Measurements from ENCODE around the gene NRROS.

NRROS gene

DNA sequence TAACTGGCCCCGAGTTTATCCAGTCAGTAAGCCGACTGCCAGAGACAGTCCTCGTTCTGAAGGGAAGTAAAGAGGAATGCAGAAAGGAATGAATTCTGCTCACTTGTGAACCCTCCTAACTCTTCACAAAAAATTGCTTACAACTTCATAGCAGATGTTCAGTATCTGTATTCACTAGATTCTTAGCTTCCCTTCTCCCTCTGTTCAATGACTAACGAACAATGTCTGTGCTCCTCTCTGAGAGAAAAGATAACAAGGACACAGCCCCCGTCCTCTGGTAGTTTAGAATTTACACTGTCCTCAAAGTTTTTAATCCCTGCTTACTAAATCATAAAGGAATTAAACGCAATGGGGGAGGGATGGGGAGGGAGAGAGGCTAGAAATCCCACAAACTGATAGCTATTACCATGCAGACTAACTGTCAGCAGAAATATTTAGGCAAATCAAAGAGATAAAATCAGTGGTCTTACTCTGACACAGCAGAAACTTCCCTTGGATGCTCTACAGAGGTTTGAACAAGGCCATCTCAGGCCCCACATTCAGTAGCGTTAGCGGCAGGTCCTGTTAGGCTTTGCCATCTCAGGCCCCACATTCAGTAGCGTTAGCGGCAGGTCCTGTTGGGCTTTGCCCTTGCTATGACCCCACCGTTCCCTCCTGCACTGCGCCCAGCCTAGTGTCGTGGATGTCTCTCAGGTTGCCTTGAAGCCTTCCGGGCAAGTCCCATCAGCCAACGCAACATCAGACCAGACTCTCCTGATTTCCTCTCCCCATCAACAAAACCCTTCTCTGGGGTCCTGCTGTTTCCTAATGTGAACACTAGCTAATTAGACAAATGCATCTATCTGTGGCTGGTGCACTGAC is 23.4 kb downstream of the NRROS start:
- no peak for DNase-seq
- in situ Hi-C loops (cut with HindIII; ENCODE audit: low pct_ligation_motif_present, low pct_unique_long_range_greater_than_20kb, low sequenced_read_pairs), result no loop called here

DNA sequence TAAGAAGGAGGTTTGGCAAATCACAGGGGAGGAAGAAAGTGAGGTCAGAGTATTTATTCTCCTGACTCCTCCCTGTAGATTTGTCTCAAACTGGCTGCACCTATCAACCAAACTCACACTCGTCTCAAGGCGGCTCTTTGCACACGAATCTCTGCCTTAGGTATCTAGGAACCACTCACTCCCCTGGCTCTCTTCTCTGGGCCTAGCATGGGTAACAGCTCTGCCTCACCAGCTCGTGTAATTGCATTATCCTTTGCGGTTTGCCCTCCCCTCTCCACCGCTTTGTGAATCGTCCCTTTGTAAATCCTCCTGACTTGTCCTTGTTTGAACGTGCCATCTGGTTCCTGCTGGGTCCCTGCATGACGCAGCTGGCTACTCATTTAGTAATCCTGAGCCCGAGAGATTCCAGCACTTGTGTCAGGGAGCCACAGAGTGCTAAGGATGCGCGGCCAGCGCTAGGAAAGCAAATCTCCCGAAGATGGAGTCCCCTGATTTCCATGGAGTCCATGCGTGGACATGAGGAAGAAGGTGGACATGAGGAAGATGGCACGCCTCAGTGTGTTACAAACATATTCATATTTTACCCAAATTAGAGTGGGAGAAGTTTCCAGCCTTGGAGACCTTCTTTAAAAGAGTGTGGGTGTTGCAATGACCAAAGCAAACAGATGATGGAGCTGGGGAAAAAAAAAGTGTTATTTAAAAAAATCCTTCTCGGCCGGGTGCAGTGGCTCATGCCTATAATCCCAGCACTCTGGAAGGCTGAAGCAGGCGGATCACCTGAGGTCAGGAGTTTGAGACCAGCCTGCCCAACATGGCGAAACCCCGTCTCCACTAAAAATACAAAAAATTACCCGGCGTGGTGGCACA is 26.7 kb downstream of the NRROS start:
- in situ Hi-C loops (cut with HindIII; ENCODE audit: low pct_ligation_motif_present, low pct_unique_long_range_greater_than_20kb, low sequenced_read_pairs), result no loop called here
- DNase-seq, result no peak

DNA sequence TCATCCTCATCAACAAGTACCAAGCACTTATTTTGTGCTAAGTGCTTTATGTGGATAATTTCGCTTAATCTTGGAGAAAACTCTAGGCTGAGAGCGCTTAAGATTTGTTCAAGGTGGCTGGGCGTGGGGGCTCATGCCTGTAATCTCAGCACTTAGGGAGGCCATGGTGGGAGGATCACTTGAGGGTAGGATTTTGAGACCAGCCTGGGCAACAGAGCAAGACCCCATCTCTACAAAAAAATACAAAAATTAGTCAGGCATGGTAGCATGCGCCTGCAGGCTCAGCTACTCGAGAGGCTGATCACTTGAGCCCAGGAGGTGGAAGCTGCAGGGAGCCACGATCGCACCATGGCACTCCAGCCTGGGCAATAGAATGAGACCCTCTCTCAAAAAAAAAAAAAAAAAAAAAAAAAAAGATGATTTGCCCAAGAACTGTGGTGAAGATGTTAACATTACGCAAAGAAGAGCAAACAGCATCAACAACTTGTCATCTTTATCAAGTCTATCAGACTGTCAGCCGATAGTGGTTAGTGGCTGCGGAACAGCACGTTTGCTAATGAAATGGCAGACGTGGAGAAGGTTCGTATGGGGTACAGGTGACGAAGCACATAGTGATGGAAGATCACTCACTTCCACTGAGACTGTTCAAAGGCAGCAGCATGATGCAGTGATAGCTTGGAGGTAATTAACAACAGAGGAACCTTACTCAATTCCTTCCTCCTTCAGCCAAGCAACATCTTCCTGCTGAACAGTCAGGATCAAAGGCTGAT is 27.7 kb downstream of the NRROS start:
- in situ Hi-C loops (cut with HindIII; ENCODE audit: low pct_ligation_motif_present, low pct_unique_long_range_greater_than_20kb, low sequenced_read_pairs), result no loop called here

DNA sequence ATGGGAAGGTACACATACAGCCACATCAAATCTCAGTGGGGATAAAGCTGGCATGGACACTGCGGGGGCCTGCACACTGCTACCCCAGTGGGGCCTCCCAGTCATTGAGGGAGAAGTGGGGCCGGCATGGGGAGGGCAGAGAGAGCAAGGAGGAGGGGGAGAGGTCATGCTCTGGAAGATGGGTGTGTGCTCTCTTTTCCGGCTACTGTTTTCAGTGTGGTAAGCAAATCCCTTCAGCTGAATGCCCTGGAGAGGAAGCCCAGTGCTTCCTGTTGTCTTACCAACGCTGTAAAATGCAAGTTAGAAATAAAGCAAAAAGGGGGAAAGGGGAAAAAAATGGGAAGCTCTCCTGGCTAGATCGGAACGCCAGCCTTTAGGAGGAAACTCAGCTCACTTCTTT is 30.8 kb downstream of the NRROS start:
- in situ Hi-C loops (cut with HindIII; ENCODE audit: low pct_ligation_motif_present, low pct_unique_long_range_greater_than_20kb, low sequenced_read_pairs), result no loop called here
- DNase-seq, result no peak

More for the DNA sequence above, 27.7 kb downstream of the NRROS start:
- no peak for DNase-seq

DNA sequence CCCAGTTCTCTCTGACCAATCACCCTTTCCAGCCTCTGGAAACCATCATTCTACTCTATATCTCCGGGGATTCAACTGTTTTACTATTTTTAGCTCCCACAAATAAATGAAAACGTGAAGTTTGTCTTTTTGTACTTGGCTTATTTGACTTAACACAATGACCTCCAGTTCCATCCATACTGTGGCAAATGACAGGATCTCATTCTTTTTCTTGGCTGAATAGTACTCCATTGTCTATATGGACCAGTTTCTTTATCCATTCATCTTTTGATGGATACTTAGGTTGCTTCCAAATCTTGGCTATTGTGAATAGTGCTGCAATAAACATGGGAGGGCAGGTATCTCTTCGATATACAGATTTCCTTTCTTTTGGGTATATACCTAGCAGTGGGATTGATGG is 34.1 kb downstream of the NRROS start:
- in situ Hi-C loops (cut with HindIII; ENCODE audit: low pct_ligation_motif_present, low pct_unique_long_range_greater_than_20kb, low sequenced_read_pairs), result no loop called here
- no peak for DNase-seq

DNA sequence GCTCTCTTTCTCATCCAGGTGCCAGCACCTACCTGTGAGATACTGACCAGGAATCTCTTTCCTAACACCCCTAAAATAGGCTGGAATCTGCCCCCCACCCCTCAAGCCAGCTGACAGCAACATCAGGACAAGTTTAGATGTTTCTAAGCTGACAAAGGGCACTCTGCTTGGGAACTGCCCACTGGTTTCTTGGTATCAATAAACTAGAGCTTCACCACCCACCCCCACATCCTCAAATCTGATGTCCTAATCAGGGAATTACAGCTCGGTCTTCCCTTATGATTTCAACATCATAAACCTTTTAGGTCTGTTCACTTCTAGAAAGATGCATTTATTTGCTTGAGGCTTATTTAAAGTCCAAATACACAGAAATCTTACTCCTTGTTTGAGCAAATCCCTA is 37.9 kb downstream of the NRROS start:
- in situ Hi-C loops (cut with HindIII; ENCODE audit: low pct_ligation_motif_present, low pct_unique_long_range_greater_than_20kb, low sequenced_read_pairs), result no loop called here
- DNase-seq, result no peak

DNA sequence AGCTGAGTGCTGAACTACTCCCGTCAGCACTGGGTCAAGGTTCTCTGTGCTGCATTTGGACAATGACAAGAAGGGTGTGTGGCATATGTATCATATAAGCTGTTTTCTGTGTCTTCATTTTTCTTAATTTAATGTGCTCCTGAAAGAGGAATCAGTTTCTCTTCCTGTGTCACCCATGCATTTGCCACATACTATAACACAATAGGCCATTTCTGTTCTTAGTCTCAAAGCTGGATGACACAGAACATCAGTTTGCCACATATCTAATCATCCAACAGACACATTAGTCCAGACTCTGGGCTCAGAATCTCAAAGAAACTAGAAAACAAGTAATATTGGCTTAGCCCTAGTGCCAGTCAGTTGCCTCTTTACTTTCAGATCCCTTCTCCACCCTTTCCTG is 38.4 kb downstream of the NRROS start:
- in situ Hi-C loops (cut with HindIII; ENCODE audit: low pct_ligation_motif_present, low pct_unique_long_range_greater_than_20kb, low sequenced_read_pairs), result no loop called here
- DNase-seq, result no peak

DNA sequence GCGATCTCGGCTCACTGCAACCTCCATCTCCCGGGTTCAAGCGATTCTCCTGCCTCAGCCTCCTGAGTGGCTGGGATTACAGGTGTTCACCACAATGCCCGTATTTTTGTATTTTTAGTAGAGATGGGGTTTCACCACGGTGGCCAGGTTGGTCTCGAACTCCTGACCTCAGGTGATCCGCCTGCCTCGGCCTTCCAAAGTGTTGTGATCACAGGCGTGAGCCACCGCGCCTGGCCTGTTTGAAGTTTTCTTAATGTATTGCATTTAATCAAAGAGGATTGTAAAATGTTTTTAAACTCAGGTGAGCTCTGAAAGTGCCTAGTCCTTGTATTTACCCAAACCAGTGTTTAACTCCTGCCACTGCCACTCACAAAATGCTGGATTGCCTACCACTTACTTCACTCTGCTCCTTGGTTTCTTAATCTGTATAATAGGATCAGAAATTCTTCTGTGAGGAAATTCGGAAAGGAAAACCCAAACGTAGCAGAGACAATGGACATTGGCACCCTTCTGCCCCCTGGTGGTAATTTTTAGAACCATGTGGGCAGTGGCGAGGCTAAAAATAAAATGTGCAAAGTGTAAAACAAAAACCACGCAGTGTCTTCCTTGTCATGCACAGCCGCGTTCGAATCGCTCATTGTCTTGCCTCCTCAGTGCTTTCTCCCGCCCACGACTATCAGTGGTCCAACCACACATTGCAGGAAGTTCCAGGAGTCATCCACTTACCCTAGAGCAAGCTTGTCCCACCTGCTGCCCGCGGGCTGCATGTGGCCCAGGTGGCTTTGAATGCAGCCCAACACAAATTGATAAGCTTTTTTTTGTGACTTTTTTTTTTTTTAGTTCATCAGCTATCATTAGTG is 45.3 kb downstream of the NRROS start:
- in situ Hi-C loops (cut with HindIII; ENCODE audit: low pct_ligation_motif_present, low pct_unique_long_range_greater_than_20kb, low sequenced_read_pairs), result no loop called here
- DNase-seq, result peak; percentile 48

DNA sequence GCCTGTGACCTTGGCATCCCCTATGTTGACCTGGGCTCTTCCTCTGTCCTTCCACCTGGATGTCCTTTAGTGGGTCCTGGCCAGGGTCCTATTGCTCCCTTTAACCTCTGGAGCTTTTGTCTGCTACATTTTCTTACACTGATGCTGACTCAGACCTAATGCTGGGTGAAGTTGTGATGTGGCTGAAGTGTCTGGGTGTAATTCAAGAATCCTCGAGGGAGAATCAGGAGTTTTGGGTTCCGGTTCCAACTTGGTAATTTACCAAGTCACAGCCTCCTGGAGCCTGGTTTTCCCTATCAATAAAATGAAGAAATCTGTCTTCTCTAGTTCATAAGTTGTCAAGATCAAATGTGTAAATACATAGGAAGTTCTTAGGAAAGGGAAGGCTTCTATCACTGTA is 46.9 kb downstream of the NRROS start:
- in situ Hi-C loops (cut with HindIII; ENCODE audit: low pct_ligation_motif_present, low pct_unique_long_range_greater_than_20kb, low sequenced_read_pairs), result no loop called here

DNA sequence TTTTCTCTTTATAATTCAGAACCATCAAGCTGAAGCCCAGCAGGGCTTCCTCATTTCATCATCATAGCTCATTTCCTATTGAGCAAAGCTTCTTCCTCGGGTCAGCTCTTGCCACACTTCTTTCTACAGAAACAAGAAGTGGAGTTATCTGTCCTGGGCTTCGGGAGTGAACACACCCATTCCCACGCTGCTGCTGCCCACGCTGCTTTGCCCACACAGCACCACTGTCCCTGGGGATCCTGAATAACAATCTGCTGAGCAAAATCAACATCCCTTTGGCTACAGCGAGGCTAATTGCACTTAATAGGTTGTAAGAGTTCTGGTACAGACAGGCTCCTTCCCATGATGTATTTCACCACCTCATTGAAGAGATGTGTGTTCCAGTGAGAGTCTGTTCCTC is 48.9 kb downstream of the NRROS start:
- DNase-seq, result no peak
- in situ Hi-C loops (cut with HindIII; ENCODE audit: low pct_ligation_motif_present, low pct_unique_long_range_greater_than_20kb, low sequenced_read_pairs), result no loop called here

More for the DNA sequence above, 46.9 kb downstream of the NRROS start:
- DNase-seq, result no peak

DNA sequence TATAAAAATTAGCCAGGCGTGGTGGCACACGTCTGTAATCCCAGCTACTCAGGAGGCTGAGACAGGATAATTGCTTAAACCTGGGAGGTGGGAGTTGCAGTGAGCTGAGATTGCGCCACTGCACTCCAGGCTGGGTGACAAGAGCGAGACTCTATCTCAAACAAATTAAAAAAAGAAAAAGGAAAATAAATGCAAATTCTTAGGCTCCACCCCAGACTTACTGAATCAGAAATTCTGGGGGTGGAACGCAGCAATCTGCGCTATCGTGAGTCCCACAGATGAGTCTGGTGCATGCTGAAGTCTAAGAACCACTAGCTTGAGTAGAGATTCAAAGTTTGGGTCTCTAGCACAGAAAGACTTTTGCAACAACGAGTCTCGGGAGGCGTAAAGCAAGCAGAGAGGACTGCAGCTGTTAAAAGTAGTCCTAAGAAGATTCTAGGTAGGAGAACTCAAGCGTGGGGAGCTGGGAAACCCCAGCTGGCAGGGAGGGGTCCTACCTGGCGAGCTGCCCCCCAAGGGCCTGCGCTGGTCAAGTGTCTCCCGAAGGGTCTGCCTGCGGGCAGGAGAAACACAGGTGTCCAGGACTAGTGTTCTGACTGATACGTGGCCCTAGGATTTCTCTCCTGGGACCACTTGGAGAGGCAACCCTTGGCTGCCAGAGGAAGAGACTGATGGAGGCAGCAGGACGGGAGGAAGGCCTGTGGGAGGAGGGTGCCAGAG is 50.6 kb downstream of the NRROS start:
- DNase-seq, result no peak
- in situ Hi-C loops (cut with HindIII; ENCODE audit: low pct_ligation_motif_present, low pct_unique_long_range_greater_than_20kb, low sequenced_read_pairs), result no loop called here

DNA sequence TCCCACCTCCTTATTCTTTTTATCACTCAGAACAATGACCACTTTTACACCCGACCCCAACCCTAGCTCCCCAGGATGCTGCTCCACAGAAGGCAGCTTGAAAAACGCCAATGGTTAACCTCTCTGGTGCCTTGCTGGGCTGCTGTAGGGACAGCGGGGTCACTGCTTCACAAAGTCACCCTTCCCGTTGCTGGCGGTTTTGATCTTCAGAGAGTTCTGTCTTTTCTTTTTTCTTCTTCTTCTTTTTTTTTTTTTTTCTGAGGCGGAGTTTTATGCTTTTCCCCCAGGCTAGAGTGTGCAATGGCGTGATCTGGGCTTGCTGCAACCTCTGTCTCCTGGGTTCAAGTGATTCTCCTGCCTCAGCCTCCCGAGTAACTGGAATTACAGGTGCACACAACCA is 51.9 kb downstream of the NRROS start:
- in situ Hi-C loops (cut with HindIII; ENCODE audit: low pct_ligation_motif_present, low pct_unique_long_range_greater_than_20kb, low sequenced_read_pairs), result no loop called here

DNA sequence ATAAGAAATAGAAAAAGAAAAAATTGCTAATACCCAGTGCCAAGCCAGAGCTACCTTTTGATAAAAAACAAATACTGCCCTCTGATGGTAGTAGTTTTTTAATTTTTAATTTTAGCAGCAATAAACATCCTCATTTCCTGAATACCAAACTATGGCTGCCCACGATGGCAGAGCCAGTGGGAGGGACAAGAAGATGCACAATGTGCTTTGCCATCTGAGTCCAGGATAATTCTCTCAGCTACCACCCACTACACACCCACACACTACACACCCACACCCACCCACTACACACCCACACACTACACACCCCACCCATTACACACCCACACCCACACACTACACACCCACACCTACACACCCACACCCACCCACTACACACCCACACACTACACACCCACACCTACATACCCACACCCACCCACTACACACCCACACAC is 54.7 kb downstream of the NRROS start:
- in situ Hi-C loops (cut with HindIII; ENCODE audit: low pct_ligation_motif_present, low pct_unique_long_range_greater_than_20kb, low sequenced_read_pairs), result no loop called here
- DNase-seq, result peak; percentile 33

More for the DNA sequence above, 51.9 kb downstream of the NRROS start:
- no peak for DNase-seq

DNA sequence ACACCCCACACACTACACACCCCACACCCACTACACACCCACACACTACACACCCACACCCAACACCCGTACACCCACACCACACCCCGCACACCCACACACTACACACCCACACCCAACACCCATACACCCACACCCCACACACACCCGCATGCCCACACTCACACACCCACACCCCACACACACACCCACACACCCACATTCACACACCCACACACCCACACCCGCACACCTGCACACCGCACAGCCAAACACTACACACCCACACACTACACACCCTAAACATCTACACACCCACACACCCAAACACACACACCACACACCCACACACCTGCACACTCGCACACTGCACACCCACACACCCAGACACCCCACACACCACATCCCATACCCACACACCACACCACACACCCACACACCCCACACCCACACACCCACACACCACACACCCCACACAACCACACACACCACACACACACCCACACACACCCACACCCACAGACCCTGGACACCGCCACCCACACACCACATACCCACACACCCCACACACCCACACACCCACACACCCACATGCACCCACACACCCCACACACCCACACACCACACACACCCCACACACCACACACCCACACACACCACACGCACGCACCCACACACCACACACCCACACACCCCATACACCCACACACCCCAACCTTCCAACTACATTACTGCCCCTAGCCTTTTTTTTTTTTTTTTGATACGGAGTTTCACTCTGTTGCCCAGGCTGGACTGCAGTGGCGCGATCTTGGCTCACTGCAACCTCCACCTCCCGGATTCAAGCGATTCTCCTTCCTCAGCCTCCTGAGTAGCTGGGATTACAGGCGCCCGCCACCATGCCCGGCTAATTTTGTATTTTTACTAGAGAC is 55.7 kb downstream of the NRROS start:
- DNase-seq, result no peak
- in situ Hi-C loops (cut with HindIII; ENCODE audit: low pct_ligation_motif_present, low pct_unique_long_range_greater_than_20kb, low sequenced_read_pairs), result no loop called here

DNA sequence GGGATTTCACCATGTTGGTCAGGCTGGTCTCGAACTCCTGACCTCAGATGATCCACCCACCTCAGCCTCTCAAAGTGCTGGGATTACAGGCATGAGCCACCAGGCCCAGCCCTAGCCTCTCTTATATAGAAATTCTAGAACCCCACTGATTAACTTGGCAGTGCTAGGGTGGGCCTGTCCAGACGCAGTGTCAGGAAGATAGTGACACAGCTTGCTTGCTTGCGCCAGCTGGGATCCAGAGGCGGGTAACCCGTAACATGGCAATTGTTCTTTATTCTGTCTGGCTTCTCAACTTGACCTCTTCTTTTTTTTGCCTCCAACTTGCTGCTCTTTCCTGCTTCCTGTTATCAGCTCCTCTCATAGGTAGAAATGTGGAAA is 56.3 kb downstream of the NRROS start:
- no peak for DNase-seq
- in situ Hi-C loops (cut with HindIII; ENCODE audit: low pct_ligation_motif_present, low pct_unique_long_range_greater_than_20kb, low sequenced_read_pairs), result no loop called here

DNA sequence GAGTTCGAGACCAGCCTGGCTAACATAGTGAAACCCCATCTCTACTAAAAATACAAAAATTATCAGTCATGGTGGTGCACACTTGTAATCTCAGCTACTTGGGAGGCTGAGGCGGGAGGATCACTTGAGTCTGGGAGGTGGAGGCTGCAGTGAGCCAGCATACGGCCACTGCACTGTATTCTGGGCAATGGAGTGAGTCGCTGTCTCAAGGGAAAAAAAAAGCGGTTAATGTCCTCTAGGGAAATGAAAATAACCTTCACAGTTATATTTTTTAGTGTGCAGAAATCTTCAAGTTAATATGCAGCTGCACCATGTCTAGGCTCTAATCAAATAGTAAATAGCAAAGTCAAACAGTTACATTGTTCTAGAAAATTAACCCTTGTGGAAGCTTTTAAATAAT is 57.8 kb downstream of the NRROS start:
- in situ Hi-C loops (cut with HindIII; ENCODE audit: low pct_ligation_motif_present, low pct_unique_long_range_greater_than_20kb, low sequenced_read_pairs), result no loop called here
- DNase-seq, result no peak

DNA sequence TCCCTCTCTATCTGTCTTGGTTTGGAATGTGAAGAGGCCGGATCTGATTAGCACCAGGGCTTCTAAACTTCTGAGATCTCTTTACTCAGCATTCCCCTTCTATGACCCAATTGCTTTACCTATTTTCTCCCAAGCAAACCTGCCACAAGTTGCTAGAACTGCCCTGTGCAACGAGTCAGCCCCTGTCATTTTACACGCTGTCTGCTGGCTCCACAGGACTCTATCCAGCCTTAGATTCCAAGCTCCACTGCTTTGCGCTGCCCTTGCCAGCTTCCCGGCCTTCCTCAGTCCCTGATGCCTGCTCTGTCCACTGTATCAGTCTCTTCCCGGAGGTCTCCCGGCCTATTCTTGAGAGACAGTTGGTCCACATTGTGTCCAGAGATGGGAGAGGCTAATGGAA is 60.3 kb downstream of the NRROS start:
- DNase-seq, result no peak
- in situ Hi-C loops (cut with HindIII; ENCODE audit: low pct_ligation_motif_present, low pct_unique_long_range_greater_than_20kb, low sequenced_read_pairs), result no loop called here
